Psoas muscle (tissue), 8 donors: ENCODE measurements around the gene EN2. TPM values are rescaled to one million over a fixed set of nuclear protein-coding genes. Genes with fewer than 3 reads are reported as not detected.

ENCODE experiments used
- ATAC-seq, 4 donors: fragments of 200-7000 bp; cut with Tn5 transposase; one replicate each; pipeline ENCODE4 v1.9.1; 2020; ENCODE audit warnings: moderate library complexity in 3 of 4, mild to moderate bottlenecking in 2 of 4
- DNase-seq, 2 donors: peaks; one replicate each; pipeline ENCODE4 v3.0.0-alpha.2; 2020
- H3K27ac ChIP-seq: fragments of 200-600 bp; one replicate; pipeline ENCODE4 v1.8.0; 2022
- H3K27me3 ChIP-seq, 3 donors: fragments of 200-600 bp in 1 of 3; one replicate each; pipeline versions ENCODE4 v1.6.1 to v1.8.0; 2013 to 2022; ENCODE audit warnings: low read length in 2 of 3, mild to moderate bottlenecking in 2 of 3, moderate library complexity in 1 of 3; ENCODE audit not compliant: insufficient read depth in 3 of 3
- H3K36me3 ChIP-seq, 2 donors: fragments of 200-600 bp in 1 of 2; one replicate each; pipeline versions ENCODE4 v1.6.1 to v1.8.0; 2013 to 2022; ENCODE audit warnings: low read depth in 1 of 2, mild to moderate bottlenecking in 1 of 2, moderate library complexity in 1 of 2; ENCODE audit not compliant: insufficient read depth in 1 of 2
- H3K4me1 ChIP-seq: fragments of 200-600 bp; one replicate; pipeline ENCODE4 v1.8.0; 2022
- H3K4me3 ChIP-seq: fragments of 200-600 bp; one replicate; pipeline ENCODE4 v1.8.0; 2022; ENCODE audit warnings: mild to moderate bottlenecking
- H3K9me3 ChIP-seq: fragments of 200-600 bp; one replicate; pipeline ENCODE4 v1.8.0; 2022
- WGBS, 3 donors: extraction: QIAGEN DNeasy Blood & Tissue Kit; methylation state at CpG; one replicate each; pipeline versions ENCODE4 v1.1.6 to v1.1.7; 2013; 5-methylcytosine and 5-hydroxymethylcytosine counted together
- intact Hi-C, 2 donors: fragments of 100-400 bp; cut with DNase I; formaldehyde crosslinking; loops; one replicate each; pipeline versions ENCODE4 v1.11.0 to v1.14.2; 2022
- polyA plus RNA-seq, 3 donors: library from polyadenylated mRNA; stranded (reverse); fragments of 200-250 nt; gene quantifications; one replicate each; pipeline ENCODE4 v1.2.3, GENCODE V29; 2013
- total RNA-seq, 4 donors: library from RNA; stranded (reverse); fragmentation: NEBNext Ultra II Directional in 2 of 4; extraction: Animal tissue kit (Norgen Biotek cat#: 25700) in 2 of 4; gene quantifications; one replicate each; pipeline versions ENCODE4 v1.2.1 to v1.2.4, GENCODE V29; 2021 to 2023
- TF ChIP-seq, protein P1 (sequence below): fragments of 200-600 bp; IDR thresholded peaks from one replicate; pipeline ENCODE4 v1.8.0; 2022; ENCODE audit warnings: antibody characterized with exemption
- donor health status: healthy with polysubstance abuse.
- donor health status: DM: no; HTN: no; CAD: no; lungs with moderate emphysema.
- donor health status: Bipolar disorder and iron deficiency.
- donor health status: healthy.
- donor health status: DM: yes; HTN: yes; CAD: no.
- donor health status: DM: no; HTN: no; CAD: no.
- donor health status: DM: no; HTN: no; CAD: no.
- donor health status: DM: yes; HTN: yes; CAD: no.

EN2 gene
- total and polyA plus RNA-seq, 7 donors, result 0.13 to 1.3 (median 0.36) TPM

- Histone ChIP-seq H3K4me1 (peaks cover 4% of the 10 kb centered on the region), H3K27ac (no peak overlapping the region), H3K36me3 (no peaks in the 10 kb centered on the region), H3K4me3 (peak overlapping the region; percentile 53), H3K9me3 (no peaks in the 10 kb centered on the region), H3K27me3 (peaks cover 0 to 95% (median 69%) of the 10 kb centered on the region in 3 donors)
- DNase-seq (no peak), ATAC-seq (no peak)
- WGBS, 3 donors, result 3 to 6% (median 6%) methylated on average over 50 to 68 of the region's 68 CpGs
- intact Hi-C loops, result loop anchor here in 1 of 2 donors (10.0 kb wide), 1 partner anchor 534 kb away; no protein-coding TSS in a partner anchor
- TF ChIP-seq, protein P1, sequence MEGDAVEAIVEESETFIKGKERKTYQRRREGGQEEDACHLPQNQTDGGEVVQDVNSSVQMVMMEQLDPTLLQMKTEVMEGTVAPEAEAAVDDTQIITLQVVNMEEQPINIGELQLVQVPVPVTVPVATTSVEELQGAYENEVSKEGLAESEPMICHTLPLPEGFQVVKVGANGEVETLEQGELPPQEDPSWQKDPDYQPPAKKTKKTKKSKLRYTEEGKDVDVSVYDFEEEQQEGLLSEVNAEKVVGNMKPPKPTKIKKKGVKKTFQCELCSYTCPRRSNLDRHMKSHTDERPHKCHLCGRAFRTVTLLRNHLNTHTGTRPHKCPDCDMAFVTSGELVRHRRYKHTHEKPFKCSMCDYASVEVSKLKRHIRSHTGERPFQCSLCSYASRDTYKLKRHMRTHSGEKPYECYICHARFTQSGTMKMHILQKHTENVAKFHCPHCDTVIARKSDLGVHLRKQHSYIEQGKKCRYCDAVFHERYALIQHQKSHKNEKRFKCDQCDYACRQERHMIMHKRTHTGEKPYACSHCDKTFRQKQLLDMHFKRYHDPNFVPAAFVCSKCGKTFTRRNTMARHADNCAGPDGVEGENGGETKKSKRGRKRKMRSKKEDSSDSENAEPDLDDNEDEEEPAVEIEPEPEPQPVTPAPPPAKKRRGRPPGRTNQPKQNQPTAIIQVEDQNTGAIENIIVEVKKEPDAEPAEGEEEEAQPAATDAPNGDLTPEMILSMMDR, result no peak
Measured at GRCh38 chr7:155458878-155459699, 1.2 kb downstream of the EN2 start.

GRCh38 chr7:155459700-155460461 lies 2.0 kb downstream of the EN2 start:
- TF ChIP-seq, protein P1, result no peak
- DNase-seq (no peak), ATAC-seq (no peak)
- WGBS, 3 donors, result 25 to 32% (median 31%) methylated on average over 33 to 34 of the region's 34 CpGs
- Histone ChIP-seq H3K4me1 (no peaks in the 10 kb centered on the region), H3K27ac (no peak overlapping the region), H3K9me3 (no peaks in the 10 kb centered on the region), H3K27me3 (peaks cover 0 to 95% (median 66%) of the 10 kb centered on the region in 3 donors), H3K36me3 (no peaks in the 10 kb centered on the region), H3K4me3 (no peak overlapping the region)
- intact Hi-C loops, result loop anchor here in 1 of 2 donors (10.0 kb wide), 1 partner anchor 535 kb away; no protein-coding TSS in a partner anchor

DNA sequence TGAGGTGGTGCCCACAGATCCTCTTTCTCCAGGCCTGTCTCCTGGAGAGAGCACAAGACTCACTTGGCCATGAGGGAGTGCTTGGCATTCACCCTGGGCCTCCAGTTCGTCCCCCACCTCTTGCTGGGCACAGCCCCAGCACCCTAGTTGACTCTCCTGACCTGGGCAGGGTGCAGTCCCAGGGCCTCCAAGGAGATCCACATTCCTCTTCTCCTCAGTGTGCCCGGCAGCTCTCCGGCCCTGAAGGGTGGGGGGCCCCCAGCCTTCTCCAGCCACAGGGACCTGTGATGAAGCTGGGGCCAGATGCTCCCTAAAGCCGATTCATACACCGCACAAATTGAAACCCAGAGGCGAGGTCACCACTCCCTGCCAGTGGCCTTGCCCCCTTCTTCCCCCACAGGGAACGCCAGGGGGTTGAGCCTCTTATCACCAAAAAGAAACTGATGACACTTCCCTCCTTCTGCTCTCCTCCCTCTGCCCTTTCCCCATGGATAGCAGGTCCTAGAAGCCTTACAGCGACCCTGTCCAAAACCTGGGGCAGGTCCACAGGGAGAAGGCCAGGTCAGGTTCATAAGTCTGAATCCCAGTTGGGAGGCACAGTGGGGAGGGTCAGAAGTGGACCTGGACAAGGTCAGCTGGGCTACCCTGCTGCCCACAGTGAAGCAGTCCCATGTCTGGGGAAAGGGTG lies 3.1 kb downstream of the EN2 start:
- Histone ChIP-seq H3K36me3 (no peaks in the 10 kb centered on the region), H3K4me1 (no peaks in the 10 kb centered on the region), H3K4me3 (no peak overlapping the region), H3K27ac (no peak overlapping the region), H3K27me3 (peaks cover 0 to 95% (median 65%) of the 10 kb centered on the region in 3 donors), H3K9me3 (no peaks in the 10 kb centered on the region)
- TF ChIP-seq, protein P1, result no peak
- intact Hi-C loops, result no loop called here
- ATAC-seq, result no peak
- no peak for DNase-seq
- 41 to 65% (median 58%) methylated on average over 8 of the region's 8 CpGs for WGBS, 3 donors

DNA sequence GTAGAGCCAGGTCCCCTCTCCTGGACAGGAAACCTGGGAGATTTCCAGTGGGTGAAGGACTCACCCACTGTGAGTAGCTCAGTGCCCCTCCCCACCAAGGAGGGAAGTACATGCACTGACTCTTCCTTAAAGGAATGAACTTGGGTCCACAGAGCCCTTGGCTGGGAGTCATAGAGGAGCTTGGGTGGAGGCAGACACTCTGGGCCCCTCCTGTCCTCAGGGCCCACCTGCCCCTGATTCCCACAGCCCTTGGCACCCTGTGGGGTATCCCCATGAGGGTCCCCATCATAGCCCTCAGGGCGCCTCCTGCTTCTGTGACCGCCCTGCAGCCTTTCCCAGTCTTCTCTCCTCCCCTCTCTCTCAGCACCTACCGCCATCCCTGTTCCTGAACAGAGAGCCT lies 3.7 kb downstream of the EN2 start:
- ATAC-seq (no peak), DNase-seq (no peak)
- Histone ChIP-seq H3K4me3 (no peak overlapping the region), H3K4me1 (peaks cover 5% of the 10 kb centered on the region), H3K9me3 (no peaks in the 10 kb centered on the region), H3K27me3 (peaks cover 0 to 95% (median 66%) of the 10 kb centered on the region in 3 donors), H3K36me3 (no peaks in the 10 kb centered on the region), H3K27ac (no peak overlapping the region)
- intact Hi-C loops, result no loop called here
- TF ChIP-seq, protein P1, result no peak
- WGBS, 3 donors, result 51 to 81% (median 65%) methylated on average over 3 of the region's 3 CpGs
